Measurements from ENCODE around the gene ATP6V0B.

DNA sequence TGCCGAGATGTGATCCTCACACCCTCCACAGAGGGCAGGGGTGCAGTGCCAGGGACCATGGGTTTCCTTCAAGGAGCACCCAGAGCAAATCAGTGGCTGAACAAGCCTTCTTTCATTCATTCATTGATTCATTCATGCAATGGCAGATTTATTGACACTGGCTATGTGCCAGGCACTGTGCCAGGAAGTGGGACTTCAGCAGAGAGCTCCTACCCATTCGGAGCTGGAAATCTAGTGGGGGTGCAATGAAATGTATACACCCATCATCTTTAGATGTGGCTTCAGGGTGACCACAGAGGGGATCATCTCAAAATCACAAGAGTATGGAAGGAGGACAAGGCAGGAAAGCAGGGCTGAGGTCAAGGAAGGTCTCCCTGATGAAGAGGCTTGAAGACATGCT, 37.6 kb downstream of the ATP6V0B start:
- TF ChIP-seq CTCF (IDR thresholded peaks at IDR 0.05; ENCODE audit: low read depth, low read length) (no peak), EZH2phosphoT487 (IDR thresholded peaks at IDR 0.05; ENCODE audit: low read depth) (no peak)
